M059J (cell line): Measurements from ENCODE around the gene STX3. TPM values are rescaled to one million over a fixed set of nuclear protein-coding genes. Genes with fewer than 3 reads are reported as not detected.
"Not testable (repeated sequence)": the region's sequence is repeated elsewhere in the genome, so short reads cannot be mapped to it uniquely, and the experiment has no call there.

Experiments used
- DNase-seq: peaks from one replicate; pipeline ENCODE4 v3.0.0-alpha.2; 2012; ENCODE audit warnings: low read depth
- total RNA-seq: library from RNA; depleted of rRNA; stranded (reverse); fragments of >200 nt; shearing (Covaris generic); gene quantifications from 2 replicates; pipeline ENCODE4 v1.2.3, GENCODE V29; 2014

STX3 gene
- total RNA-seq, 1 experiment from 2014 or later, result 52.7 TPM

- no peak for DNase-seq
Measured at GRCh38 chr11:59758401-59759037, 3.3 kb downstream of the STX3 start.

DNA sequence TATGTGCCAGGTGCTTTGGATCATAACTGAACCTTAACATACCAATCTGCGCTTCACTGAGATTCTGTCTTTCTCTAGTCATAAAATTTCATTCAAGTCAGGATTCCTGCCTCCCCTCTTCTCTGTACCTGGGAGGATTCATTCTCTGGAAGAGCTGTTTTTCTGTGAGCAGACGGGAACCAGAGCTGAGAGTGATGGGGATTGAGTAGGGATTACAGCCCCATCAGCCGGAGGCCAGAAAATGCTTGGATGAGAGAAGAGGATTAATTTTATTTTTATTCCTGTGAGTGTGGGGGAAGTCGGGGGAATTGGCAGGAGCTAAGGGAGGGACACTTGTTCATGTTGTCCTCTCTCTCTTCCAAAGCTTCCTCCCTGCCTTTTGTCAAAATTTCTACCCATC, 4.7 kb downstream of the STX3 start:
- no peak for DNase-seq

GRCh38 chr11:59760771-59761170, 5.6 kb downstream of the STX3 start:
- no peak for DNase-seq

- DNase-seq, result no peak
Measured at GRCh38 chr11:59761993-59762392, 6.8 kb downstream of the STX3 start.

- no peak for DNase-seq
Measured at GRCh38 chr11:59765068-59765735, 10.0 kb downstream of the STX3 start.

DNA sequence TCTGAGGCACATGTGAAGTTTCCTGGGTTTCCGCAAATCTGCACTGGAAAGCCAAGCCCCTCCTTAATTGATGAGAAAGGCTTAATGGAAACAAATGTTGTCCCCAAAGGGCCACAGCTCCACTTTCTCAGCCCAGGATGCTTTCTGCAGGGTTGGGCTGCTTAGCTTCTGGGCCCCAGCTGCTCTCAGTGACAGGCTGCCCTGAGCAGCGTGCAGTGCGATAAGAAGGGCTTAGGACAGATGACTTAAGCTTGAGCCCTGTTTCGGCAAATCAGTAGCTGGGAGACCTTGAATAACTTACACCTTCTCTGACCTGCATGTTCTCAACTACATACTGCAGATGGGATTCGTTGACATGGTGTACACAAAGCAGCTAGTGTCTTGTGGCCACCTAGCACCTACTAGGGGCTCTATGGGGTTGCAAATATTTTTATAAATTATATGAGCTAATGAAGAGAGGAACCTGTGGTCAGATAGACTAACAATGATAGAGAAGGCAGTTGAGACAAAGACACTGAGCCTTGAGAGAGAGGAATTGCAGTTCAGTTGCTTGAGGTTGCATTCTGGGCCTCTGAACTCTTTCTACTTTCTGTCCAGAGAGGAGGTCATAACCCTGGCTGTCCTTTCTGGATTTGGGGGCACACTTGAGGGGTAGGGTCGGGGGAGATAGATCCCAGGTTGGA, 11.5 kb downstream of the STX3 start:
- no peak for DNase-seq

GRCh38 chr11:59767225-59767611, 12.0 kb downstream of the STX3 start:
- DNase-seq, result no peak

GRCh38 chr11:59769111-59769510, 13.9 kb downstream of the STX3 start:
- DNase-seq, result no peak

DNA sequence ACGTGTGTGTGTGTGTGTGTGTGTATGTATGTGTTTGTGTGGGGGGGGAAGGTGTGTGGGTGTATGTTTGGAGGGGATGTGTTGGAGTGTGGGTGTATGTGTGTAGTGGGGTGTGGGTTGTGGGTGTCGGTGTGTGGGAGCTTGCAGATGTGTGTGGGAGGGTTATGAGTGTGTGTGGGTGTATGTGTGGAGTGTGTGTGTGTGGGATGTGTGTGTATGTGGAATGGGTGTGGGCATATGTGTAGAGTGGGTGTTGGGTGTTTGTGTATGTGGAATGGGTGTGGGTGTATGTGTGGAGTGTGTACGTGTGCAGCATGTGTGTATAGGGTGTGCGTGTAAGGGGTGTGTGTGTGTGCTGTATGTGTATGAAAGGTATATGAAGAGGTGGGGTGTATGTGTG, 14.7 kb downstream of the STX3 start:
- DNase-seq, result no peak

GRCh38 chr11:59770319-59770718, 15.1 kb downstream of the STX3 start:
- DNase-seq, result no peak

DNA sequence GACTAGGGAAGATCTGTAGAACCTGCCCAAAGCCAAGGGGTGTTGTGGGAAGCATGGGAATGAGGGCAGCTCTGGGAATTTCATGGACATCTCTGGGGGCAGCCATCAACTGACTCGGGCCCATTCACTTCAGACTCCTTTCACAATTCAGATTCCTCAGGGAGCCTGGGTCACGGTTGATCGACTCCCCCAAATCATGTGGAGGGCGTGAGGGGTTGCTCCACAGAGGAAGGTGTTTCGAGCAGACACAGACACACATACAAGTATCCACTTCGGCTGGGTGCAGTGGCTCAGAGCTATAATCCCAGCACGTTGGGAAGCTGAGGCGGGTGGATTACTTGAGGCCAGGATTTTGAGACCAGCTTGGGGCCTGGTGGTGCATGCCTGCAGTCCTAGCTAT, 15.7 kb downstream of the STX3 start:
- no peak for DNase-seq

DNA sequence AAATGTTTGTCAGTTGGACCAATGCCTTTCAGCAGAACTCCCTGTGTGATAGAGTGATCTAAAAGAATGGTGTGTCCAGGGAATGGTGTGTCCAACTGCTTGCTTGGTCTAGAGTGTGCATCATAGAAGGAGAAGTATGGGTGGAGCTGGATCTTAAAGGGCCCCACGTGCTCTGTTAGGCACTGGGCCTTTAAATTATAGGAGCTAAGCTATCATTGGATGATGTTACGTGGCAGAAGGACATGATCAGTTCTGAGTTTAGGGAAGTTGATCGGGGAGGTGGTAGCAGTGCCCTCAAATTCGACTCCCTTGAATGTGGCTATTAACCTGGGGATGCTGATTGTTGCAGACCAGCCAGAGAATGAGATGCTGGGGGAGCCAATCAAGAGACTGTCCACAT, 16.4 kb downstream of the STX3 start:
- no peak for DNase-seq

GRCh38 chr11:59773083-59773440, 17.9 kb downstream of the STX3 start:
- DNase-seq, result no peak

GRCh38 chr11:59776210-59777066, 21.3 kb downstream of the STX3 start:
- peak; percentile 96 for DNase-seq

GRCh38 chr11:59777104-59777503, 21.9 kb downstream of the STX3 start:
- DNase-seq, result no peak

DNA sequence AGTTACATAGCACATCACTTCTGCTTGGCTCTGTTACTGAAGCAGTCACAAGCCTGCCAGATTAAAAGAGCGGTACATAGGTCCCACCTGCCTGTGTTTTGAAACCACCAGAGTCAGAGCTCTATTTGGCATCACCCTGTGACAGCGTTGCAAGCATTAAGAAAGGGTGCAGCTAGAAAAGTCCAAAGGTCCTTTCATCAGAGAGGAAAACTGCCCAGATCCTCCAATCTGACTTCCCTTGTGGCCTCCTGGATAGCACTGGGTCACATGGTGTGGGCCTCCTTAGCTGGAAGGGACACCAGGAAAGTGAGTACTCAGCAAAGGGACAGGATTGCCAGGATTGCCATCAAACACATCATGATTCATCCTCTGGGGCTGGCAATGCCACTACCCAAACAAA, 22.9 kb downstream of the STX3 start:
- peak; percentile 47 for DNase-seq

- DNase-seq, result no peak
Measured at GRCh38 chr11:59779487-59779886, 24.3 kb downstream of the STX3 start.

DNA sequence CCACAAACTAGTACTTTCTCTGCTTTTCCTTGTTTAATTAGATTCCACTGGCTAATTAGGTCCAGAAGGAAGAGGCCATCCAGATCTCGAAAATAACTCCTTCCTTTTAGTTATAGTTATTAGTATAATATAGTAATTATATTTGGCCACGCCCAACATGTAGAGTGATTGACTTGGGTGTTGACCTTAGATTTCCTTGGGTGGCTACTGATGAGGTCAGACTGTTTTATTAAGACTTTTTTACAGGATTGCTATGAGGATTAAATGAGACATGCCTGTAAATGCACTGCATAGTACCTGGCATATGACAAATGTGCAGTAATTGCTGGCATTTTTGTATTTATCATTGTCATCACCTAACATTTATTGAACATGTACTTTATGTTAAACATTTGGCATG, 26.9 kb downstream of the STX3 start:
- no peak for DNase-seq

DNA sequence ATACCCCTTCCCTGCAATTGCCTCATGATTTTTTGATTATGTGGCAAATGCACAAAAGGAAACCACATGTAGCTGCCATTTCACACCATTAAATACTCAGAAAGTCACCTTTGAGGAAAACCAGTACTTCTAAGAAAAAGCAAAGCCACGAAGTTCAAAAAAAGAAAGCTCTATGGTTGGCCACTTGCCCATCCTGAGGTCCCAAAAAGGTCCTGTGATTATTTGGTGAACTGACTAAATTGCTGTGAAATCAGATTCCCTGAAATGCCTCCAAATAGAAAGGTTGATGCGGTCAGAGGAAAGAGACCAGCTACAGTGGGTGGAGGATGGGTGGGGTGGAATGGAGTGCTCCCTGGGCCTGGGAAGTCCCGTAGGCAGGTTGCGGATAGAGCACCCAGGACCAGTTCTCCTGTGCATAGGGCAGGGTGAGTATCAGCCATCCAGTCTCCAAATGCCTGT, 28.5 kb downstream of the STX3 start:
- DNase-seq, result no peak

GRCh38 chr11:59784441-59784840, 29.3 kb downstream of the STX3 start:
- not testable (repeated sequence) for DNase-seq

GRCh38 chr11:59785818-59786217, 30.6 kb downstream of the STX3 start:
- DNase-seq, result no peak

- DNase-seq, result no peak
Measured at GRCh38 chr11:59787255-59787588, 32.0 kb downstream of the STX3 start.
